Measurements from ENCODE around the gene GBP6.
"Not testable (repeated sequence)": the region's sequence is repeated elsewhere in the genome, so short reads cannot be mapped to it uniquely, and the experiment has no call there.

GBP6 gene

DNA sequence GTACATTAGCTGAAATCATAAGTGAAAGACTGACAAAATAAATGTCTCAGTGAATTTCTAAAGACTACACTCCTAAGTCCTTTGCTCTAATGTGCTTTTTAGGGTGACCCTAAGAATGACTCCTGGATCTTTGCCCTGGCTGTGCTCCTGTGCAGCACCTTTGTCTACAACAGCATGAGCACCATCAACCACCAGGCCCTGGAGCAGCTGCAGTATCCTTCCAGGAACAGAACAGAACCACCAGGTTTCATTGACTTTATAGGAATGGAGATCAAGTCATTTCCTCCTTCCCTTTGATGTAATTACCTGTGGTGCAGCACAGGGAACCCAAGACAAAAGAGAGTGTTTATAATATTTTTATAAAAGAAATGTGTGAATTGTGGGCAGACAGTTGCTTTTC, 14.1 kb downstream of the GBP6 start:
- DNase-seq = no peak

DNA sequence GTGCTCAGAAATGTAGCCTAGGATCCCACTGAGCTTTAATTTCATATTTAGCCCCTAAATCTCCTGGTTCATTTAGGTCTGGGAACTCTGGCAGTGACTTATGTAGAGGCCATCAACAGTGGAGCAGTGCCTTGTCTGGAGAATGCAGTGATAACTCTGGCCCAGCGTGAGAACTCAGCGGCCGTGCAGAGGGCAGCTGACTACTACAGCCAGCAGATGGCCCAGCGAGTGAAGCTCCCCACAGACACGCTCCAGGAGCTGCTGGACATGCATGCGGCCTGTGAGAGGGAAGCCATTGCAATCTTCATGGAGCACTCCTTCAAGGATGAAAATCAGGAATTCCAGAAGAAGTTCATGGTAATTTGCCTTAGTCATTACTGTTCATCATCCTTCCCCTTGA, 17.8 kb downstream of the GBP6 start:
- no peak for DNase-seq

GRCh38 chr1:89382479-89382878, 18.6 kb downstream of the GBP6 start:
- no peak for DNase-seq

DNA sequence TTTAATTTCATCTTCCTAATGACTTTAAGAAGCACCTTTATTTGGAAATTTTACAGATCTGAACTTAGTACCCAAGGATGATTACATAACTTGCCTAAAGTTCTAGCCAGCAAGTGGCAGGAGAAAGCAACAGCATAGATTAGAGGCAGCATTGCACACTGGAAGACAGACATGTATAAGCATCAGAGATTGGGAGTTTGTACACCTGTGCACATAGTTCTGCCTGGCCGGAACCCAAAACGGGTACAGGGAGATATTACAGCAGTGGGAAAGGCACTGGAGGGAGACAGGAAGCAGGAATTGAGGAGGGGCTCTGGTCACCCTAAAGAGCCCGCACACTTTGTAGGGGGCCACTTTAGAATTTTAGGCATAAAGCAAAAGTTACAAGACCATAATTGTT, 19.3 kb downstream of the GBP6 start:
- no peak for DNase-seq

DNA sequence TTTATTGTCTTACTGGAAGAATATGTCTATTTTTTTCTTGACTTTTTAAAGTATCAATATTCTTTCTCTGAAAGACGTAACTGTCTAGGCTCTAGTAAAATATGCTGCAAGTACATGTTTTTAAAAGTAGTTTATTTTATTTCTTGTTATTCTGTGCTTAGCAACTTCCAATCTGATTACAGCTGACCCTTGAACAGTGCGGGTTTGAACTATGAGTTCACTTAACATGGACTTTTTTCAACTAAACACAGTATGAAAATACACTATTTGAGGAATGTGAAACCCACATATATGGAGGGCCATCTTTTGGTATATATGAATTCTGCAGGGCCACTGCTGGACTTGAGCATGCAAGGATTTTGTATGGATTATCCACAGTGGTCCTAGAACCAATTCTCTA, 26.8 kb downstream of the GBP6 start:
- DNase-seq = no peak

GRCh38 chr1:89391686-89392085, 27.8 kb downstream of the GBP6 start:
- no peak for DNase-seq

GRCh38 chr1:89394851-89395250, 31.0 kb downstream of the GBP6 start:
- DNase-seq = no peak

GRCh38 chr1:89396902-89397301, 33.0 kb downstream of the GBP6 start:
- DNase-seq = no peak

DNA sequence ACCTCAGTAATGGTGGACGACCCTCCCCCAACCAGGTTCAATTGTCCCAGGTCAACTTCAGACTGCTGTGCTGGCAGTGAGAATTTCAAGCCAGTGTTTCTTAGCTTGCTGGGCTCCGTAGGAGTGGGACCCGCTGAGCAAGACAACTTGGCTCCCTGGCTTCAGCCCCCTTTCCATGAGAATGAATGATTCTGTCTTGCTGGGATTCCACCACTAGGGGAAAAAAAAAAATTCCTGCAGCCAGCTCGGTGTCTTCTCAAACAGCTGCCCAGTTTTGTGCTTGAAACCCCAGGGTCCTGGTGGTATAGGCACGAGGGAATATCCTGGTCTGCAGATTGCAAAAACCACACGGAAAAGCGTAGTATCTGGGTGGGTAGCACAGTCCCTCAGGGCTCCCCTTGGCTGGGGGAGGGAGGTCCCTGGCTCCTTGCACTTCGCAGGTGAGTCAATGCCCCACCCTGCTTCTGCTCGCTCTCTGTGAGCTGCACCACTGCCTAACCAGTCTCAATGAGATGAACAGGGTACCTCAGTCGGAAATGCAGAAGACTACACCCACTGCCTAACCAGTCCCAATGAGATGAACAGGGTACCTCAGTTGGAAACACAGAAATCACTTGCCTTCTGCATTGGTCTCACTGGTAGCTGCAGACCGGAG, 41.5 kb downstream of the GBP6 start:
- no peak for DNase-seq

DNA sequence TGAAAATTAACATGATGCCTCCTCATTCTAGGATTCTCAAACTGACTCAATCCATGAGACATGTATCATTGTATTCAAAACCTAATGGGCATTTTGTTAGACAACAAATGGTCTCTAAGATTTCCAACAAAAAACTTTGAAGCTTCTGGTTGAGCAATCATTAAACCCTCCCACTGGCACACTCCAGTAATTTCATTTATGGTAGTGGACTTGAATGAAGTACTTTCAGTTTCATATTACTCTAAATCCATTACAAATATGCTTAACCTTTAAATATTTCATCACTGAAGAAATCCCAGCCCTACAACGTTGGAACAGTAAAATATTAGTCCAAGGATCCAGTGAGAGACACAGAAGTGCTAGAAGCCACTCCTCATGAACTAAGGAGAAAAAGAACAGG, 43.5 kb downstream of the GBP6 start:
- DNase-seq = no peak

DNA sequence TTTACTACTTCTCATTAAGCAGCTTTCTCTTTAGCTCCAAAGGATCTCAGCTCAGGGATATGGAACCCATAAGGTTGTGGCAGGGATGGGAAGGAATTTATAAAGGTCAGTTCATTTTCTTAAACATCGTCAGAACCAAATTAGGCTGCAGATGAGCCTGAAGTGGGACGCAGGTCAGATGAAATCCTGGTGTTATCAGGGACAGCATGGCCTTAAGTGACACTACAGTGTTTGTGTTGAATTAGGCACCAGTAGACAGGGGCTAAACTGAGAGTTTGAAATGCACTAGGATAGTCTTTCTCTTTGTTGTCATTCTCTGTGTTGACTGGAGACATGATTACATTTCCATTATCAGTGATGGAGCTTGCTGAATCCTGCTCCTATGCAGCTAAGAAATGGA, 43.9 kb downstream of the GBP6 start:
- not testable (repeated sequence) for DNase-seq

DNA sequence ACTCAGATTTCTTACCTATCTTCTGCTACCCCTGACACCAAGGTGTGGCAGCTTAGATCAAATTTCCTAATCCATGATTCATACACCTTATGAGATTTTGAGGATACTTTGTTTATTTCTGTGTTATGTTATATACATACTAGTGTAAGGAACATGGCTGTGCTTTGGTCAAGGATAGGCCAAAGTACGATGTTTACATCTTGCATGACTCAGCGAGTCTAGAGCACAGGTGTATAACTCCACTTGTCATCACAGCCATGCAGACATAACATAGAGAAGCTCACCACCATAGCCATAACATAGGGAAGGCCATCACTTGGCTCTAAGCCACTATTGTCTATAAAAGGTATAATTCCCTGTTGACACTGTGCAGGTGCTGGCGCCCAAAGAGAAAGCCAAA, 61.2 kb downstream of the GBP6 start:
- no peak for DNase-seq

DNA sequence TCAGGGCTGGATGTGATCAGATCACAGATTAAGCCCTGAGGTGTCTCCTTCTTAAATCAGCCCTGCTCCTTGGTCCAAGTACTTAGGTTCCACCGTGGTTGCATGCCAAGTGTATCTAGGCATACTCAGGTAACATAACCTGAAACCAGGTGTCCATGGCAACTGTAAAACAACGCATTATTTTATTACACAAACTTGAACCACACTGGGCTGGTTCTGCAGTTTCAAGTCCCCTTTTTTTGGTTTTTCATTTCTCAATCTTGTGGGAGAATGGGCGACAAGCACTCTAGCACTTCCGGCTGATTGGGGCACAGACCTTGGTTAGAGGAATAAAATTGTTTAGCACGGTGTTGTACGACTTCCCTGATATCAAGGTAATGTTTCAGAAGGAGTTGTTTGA, 65.2 kb downstream of the GBP6 start:
- DNase-seq = no peak

DNA sequence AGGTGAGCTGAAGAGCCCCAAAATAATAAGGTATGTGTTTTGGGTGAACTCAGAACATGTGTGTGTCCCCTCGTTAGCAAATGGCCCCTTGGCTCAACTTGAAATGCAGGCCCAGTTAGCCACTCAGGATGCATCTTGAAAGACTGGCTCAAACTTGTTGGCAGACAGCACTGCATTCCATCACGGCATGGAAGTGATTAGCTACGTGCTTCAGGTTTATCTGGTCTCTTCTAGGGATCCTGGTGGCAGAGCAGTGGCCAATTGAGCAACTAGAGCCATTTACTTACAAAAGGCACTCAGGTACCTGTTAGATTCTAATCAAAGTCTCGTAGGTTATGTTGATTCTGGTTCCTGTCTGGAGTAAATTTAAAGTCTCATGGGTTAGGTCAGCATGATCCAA, 65.8 kb downstream of the GBP6 start:
- not testable (repeated sequence) for DNase-seq

DNA sequence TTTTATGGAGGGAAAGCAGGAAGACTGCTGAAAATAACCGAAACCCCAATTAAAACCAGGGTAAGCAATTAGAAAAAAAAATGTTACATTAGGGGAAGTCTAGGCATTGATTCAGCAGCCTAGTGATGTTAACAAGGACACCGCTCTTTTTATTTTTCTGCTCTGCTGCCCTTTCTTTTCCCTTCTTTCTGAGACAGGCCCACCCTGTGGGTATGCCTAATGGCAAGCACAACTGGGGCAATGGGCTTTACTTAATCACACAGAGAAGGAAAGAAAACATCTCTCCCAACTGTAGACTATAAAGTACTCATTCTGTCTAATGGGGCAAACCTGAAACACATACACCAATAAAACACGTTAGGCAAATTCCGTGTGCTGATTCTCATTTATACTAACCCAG, 69.6 kb downstream of the GBP6 start:
- DNase-seq = no peak

- not testable (repeated sequence) for DNase-seq
These were observed 70.4 kb downstream of the GBP6 start for GRCh38 chr1:89434058-89434780.
